Liver (tissue), 9 donors: ENCODE results near the gene RALGPS1. TPM values are rescaled to one million over a fixed set of nuclear protein-coding genes. Genes with fewer than 3 reads are reported as not detected.

Source experiments
- DNase-seq: peaks from one replicate; pipeline ENCODE4 v3.0.0-alpha.2; 2017; ENCODE audit warnings: low spot score
- H3K27ac ChIP-seq, 2 donors: one replicate each; pipeline ENCODE4 v1.7.0; 2013; ENCODE audit warnings: inconsistent platforms in 2 of 2, low read length in 2 of 2, control low read depth in 1 of 2, low read depth in 1 of 2, mild to moderate bottlenecking in 1 of 2
- H3K27me3 ChIP-seq, 4 donors: one replicate each; pipeline versions ENCODE4 v1.6.1 to v1.7.0; 2013; ENCODE audit warnings: low read length in 3 of 4, inconsistent platforms in 1 of 4, mild to moderate bottlenecking in 1 of 4, moderate library complexity in 1 of 4; ENCODE audit not compliant: control insufficient read depth in 4 of 4, insufficient read depth in 4 of 4
- H3K36me3 ChIP-seq, 4 donors: one replicate each; pipeline versions ENCODE4 v1.6.1 to v1.7.0; 2013; ENCODE audit warnings: low read length in 3 of 4, mild to moderate bottlenecking in 3 of 4, low read depth in 1 of 4, moderate library complexity in 1 of 4; ENCODE audit not compliant: control insufficient read depth in 4 of 4, insufficient read depth in 3 of 4
- H3K4me1 ChIP-seq, 4 donors: one replicate each; pipeline versions ENCODE4 v1.6.1 to v1.7.0; 2013; ENCODE audit warnings: low read length in 3 of 4, mild to moderate bottlenecking in 3 of 4, moderate library complexity in 1 of 4; ENCODE audit not compliant: control insufficient read depth in 4 of 4, insufficient read depth in 4 of 4
- H3K4me3 ChIP-seq, 3 donors: one replicate each; pipeline versions ENCODE4 v1.6.1 to v1.7.0; 2013; ENCODE audit warnings: low read length in 3 of 3, control low read depth in 1 of 3, low read depth in 1 of 3, mild to moderate bottlenecking in 1 of 3
- H3K9ac ChIP-seq, 2 donors: one replicate each; pipeline ENCODE4 v1.7.0; 2013; ENCODE audit warnings: low read length in 2 of 2, mild to moderate bottlenecking in 2 of 2, moderate library complexity in 2 of 2, control low read depth in 1 of 2, low read depth in 1 of 2
- H3K9me3 ChIP-seq, 4 donors: one replicate each; pipeline versions ENCODE4 v1.6.1 to v1.7.0; 2013; ENCODE audit warnings: low read length in 3 of 4; ENCODE audit not compliant: control insufficient read depth in 4 of 4
- HNF4A ChIP-seq, 2 donors: conservative IDR thresholded peaks; 2 replicates each; pipeline ENCODE4 v1.6.1; 2016; ENCODE audit warnings: antibody characterized with exemption in 2 of 2, mild to moderate bottlenecking in 2 of 2
- RAD21 ChIP-seq, 2 donors: IDR thresholded peaks; 2 replicates each; pipeline ENCODE4 v1.6.1; 2016; ENCODE audit warnings: antibody characterized with exemption in 2 of 2, mild to moderate bottlenecking in 2 of 2
- RXRA ChIP-seq, 2 donors: IDR thresholded peaks; 2 replicates each; pipeline ENCODE4 v1.6.1; 2017 to 2018; ENCODE audit warnings: antibody characterized with exemption in 2 of 2, mild to moderate bottlenecking in 1 of 2
- SP1 ChIP-seq: IDR thresholded peaks from 2 replicates; pipeline ENCODE4 v1.6.1; 2018; ENCODE audit warnings: antibody characterized with exemption, mild to moderate bottlenecking
- TAF1 ChIP-seq: conservative IDR thresholded peaks from 2 replicates; pipeline ENCODE4 v1.6.1; 2016; ENCODE audit warnings: antibody characterized with exemption, mild to moderate bottlenecking
- YY1 ChIP-seq: IDR thresholded peaks from 2 replicates; pipeline ENCODE4 v1.6.1; 2016; ENCODE audit warnings: antibody characterized with exemption, mild to moderate bottlenecking
- WGBS: extraction: QIAGEN DNeasy Blood & Tissue Kit; methylation state at CpG from one replicate; pipeline ENCODE4 v1.1.7; 2013; 5-methylcytosine and 5-hydroxymethylcytosine counted together
- polyA plus RNA-seq, 2 donors: library from polyadenylated mRNA; stranded (reverse) in 1 of 2; unstranded in 1 of 2; fragments of 200-250 nt in 1 of 2; fragments of >200 nt in 1 of 2; fragmentation: Nextera tagmentation in 1 of 2; extraction: Ambion mirVana in 1 of 2; gene quantifications; one replicate each; pipeline versions ENCODE4 v1.2.1 to v1.2.3, GENCODE V29; 2013 to 2015
- total RNA-seq, 2 donors: library from RNA; depleted of rRNA; stranded (reverse); fragments of >200 nt; gene quantifications; one replicate each; pipeline ENCODE4 v1.2.3, GENCODE V29; 2014
- donor health status: healthy.
- donor health status: healthy.
- donor health status: healthy.
- donor health status: healthy.
- donor health status: healthy.

The RALGPS1 gene
- total and polyA plus RNA-seq, 4 donors, result 1.4 to 2.7 (median 2.0) TPM

DNA sequence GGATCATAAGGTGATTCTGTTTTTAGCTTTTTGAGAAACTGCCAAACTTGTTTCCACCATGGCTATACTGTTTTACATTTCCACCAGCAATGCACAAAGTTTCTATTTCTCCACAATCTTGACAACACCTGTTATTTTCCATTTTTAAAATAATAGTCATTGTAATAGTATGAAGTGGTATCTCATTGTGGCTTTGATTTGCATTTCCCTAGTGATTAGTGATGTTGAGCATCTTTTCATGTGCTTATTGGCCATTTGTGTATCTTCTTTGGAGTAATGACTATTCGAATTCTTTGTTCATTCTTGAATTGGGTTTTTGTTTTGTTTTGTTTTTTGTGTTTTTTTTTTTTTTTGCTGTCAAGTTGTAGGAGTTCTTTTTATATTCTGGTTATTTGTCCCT is 354.9 kb downstream of the RALGPS1 start:
- H3K9ac ChIP-seq, result no peak overlapping the region
- DNase-seq, result no peak
- H3K4me3 ChIP-seq, result no peak overlapping the region
- WGBS, result 94% methylated on average over 1 of the region's 1 CpG
- H3K27ac ChIP-seq, result no peak overlapping the region
- H3K4me1 ChIP-seq, result peaks cover 0 to 3% (median under 1%) of the 10 kb centered on the region in 4 donors
- H3K36me3 ChIP-seq, result no peaks in the 10 kb centered on the region
- TF ChIP-seq RXRA (IDR thresholded peaks at IDR 0.05), result no peak
- no peak for TF ChIP-seq YY1
- TF ChIP-seq HNF4A (conservative IDR thresholded peaks at IDR 0.05), result no peak
- TF ChIP-seq SP1, result no peak
- no peak for TF ChIP-seq TAF1
- TF ChIP-seq RAD21 (IDR thresholded peaks at IDR 0.05), result no peak
- no peaks in the 10 kb centered on the region for H3K9me3 ChIP-seq
- H3K27me3 ChIP-seq, result no peaks in the 10 kb centered on the region

Other genes with a start within 250 kb of the RALGPS1 start
- 1 to 10 TPM; 6.3 to 7.1 TPM for gene ZBTB43, start 109.7 kb upstream of the RALGPS1 start, total RNA-seq
- 1 to 10 TPM; 2.6 to 3.6 TPM for gene ZBTB43, start 109.7 kb upstream of the RALGPS1 start, polyA plus RNA-seq
- 1 to 10 TPM; 5.6 to 9.5 TPM for gene ZBTB34, start 54.1 kb upstream of the RALGPS1 start, total RNA-seq
- 1 to 10 TPM; 1.1 to 1.2 TPM for gene ZBTB34, start 54.1 kb upstream of the RALGPS1 start, polyA plus RNA-seq
- 1 to 10 TPM in 1 of 2 donors, under 1 TPM in 1; 0.93 to 2.7 TPM for gene ANGPTL2, start 207.9 kb downstream of the RALGPS1 start, total RNA-seq
- gene ANGPTL2, start 207.9 kb downstream of the RALGPS1 start, polyA plus RNA-seq, result 1 to 10 TPM; 1.1 to 3.2 TPM